GM12873 (cell line): ENCODE data around the gene RASL12.

Source experiments
- CTCF ChIP-seq: IDR thresholded peaks from 2 replicates; pipeline ENCODE4 v1.5.1; 2012; ENCODE audit warnings: low read depth, mild to moderate bottlenecking, moderate library complexity, low read length, control low read depth; ENCODE audit not compliant: insufficient read depth; ENCODE audit errors: missing control alignments

The RASL12 gene

DNA sequence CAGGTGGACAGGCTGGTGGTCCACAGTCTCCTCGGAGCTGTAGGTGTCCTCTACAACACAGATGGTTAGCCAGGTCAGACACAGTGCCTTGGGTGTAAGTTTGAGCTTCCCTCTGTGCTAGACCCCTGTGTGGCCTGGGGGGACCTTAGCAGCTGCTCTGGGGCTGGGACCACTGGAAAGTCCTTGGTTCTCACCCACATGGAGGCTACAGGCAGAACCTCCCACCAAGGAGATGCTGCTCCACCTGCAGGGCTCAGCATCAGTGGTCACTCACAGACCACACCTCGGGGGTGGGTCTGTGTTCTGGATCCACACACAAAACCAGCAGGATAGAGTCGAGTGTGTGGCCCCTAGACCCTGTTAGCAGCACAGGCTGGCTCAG lies 8.4 kb downstream of the RASL12 start:
- no peak for TF ChIP-seq CTCF

DNA sequence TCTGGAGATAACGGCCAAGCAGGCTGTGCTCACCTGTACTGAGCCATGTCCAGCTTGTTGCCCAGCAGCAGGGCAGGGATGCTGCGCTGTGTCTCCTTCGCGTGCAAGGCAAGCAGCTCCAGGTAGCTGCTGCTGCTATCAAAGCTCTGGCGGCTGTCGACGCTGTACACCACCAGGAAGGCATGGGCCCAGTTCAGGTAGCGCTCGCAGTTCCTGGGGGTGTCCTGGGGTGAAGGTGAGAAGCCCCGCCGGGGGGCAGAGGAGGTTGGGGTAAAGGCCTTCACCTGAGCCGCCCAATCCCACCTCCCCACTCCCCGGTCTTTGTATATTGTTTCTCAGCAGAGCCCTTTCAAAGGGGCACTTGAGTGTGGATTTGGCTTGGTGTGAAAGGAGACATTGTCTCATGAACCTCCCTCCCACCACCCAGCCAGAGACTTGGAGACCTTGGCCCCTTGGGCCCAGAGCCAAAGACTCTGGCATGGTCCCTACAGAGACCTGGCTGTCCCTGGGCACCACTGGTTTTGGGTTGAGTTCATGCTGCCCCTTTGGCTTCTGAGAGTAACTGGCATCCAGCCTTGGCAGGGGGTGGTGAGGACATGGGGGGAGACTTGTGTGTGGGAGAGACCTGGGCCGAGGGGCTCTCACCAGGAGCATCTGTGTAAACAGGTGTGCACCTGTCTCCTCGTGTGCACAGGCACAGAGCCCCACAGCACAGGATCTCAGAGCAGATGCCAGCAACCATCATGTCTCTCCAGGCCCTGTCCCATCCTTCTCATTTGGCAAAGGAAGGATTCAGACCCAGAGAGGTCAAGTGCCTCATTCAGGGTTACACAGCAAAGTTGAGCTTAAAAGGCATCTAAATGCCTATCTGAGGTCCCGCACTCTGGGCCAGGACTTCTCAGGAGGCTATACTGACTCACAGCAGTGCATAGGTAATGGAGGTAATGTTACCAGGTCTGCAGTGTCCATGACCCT lies 9.1 kb downstream of the RASL12 start:
- no peak for TF ChIP-seq CTCF

DNA sequence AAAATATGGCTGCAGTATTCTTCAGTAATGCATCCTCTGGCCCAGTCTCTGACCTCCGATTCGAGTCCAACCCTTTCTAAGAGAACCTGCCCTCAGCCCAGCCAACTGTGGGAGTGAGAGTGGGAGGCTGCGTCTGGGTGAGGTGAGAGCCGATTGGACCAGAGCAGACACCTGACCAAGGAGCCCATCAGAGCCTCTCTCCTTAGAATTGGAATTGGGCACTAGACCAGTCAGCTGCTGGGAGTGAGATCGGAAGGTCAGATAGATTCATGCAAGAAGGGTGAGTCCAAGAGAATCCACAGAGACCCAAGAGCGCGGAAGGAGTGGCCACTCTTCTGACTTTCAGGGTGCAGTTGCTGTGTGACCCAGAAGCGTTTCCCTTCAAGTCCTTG lies 10.2 kb downstream of the RASL12 start:
- no peak for TF ChIP-seq CTCF

- no peak for TF ChIP-seq CTCF
Measured at GRCh38 chr15:65056868-65057548, 10.8 kb downstream of the RASL12 start.

- no peak for TF ChIP-seq CTCF
Measured at GRCh38 chr15:65056106-65056505, 11.7 kb downstream of the RASL12 start.

DNA sequence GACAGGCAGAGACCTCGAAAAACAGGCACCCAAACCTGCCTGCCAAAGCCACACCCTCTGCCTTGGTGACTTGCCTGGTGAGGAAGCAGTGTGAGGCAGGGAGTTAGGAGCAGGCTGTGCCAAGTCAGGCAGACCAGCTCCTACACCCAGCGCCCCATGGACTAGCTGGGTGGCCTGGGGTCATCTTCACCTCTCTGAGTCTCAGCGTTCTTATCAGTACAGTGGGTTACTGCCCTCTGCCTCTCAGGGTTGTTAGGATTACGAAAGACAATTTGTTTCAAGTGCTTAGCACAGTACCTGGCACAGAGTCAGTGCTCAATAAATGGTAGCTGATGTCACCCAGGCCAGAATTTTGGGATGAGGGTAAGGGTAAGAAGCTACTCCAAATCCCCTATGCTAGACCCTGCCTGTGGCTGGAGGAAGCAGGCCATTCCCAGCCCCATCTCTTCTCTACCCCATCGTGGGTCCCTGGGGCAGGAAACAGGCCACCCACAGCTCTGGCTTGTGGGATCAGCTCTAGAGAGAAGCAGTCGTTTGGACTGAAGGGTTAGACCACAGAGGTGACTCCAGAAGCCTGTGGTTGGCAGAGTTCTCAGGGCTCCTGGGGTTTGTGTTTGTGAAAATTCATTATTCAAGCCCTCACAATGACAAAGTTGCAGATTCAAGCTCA lies 12.5 kb downstream of the RASL12 start:
- no peak for TF ChIP-seq CTCF

GRCh38 chr15:65054333-65055200 lies 13.2 kb downstream of the RASL12 start:
- peak; percentile 94 for TF ChIP-seq CTCF
